GM21360 (cell line): ENCODE data around the gene LSM11.

Experiments used
- ATAC-seq: cut with Tn5 transposase; IDR thresholded peaks from one replicate; pipeline ENCODE4 v1.9.1; 2021; ENCODE audit warnings: mild to moderate bottlenecking, moderate library complexity; ENCODE audit not compliant: unreplicated experiment

LSM11 gene

DNA sequence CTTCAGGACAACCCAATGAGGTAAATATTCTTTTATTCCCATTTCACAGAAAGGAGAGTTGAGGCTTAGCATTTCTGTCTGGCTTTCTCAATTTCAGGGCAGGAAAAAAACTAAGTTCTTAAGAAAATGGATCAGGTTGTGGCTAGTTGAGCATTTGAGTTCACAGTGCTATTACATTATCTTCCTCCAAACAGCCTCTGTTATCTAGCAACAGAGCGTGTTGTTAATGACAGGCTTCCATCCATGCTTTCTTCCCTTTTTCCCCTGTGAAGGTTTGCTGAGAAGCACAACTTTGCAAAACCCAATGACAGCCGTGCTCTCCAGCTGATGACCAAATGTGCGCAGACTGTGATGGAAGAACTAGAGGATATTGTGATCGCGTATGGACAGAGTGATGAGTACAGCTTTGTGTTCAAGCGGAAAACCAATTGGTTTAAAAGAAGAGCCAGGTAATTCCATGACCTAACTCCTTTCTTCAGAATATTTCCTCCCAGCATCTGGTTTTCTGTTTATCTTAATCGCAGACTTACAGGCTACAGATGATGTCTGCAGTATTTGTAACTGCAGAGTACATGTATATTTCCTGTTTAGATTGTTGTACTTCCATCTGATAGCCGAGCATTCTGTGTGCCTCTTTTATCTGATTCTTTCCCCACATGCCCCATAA lies 10.8 kb upstream of the LSM11 start:
- no peak for ATAC-seq

DNA sequence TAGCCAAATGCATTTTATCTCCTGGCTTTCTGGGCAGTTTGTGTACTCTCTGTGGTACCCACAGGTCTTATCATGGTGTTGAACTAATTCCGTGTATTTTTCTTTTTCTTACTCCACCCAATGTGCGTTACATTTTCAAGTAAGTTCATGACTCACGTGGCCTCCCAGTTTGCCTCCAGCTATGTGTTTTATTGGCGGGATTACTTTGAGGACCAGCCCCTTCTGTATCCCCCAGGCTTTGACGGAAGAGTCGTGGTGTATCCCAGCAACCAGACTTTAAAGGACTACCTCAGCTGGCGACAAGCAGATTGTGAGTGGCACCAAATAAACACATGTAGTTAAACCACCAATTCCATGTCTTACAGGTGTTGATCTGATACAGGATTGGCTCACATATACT lies 9.1 kb upstream of the LSM11 start:
- ATAC-seq, result no peak

DNA sequence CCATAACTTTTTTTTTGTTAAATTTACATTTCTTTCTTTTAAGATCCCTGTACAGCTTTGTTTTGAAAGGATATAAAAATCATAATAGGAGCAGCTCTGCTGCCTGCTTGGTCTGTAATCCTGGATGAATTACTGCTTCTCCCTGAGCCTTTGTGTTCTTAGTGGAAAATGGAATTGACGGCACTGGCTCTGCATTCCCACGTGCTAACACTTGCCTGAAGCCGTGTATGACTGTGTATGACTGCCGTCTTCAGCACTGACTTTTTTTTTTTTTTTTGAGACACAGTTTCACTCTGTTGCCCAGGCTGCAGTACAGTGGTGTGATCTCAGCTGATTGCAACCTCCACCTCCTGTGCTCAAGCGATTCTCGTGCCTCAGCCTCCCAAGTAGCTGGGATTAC lies 7.5 kb upstream of the LSM11 start:
- ATAC-seq, result no peak

GRCh38 chr5:157739388-157740228 lies 3.9 kb upstream of the LSM11 start:
- no peak for ATAC-seq

- no peak for ATAC-seq
These were observed 3.3 kb upstream of the LSM11 start for GRCh38 chr5:157740229-157740610.

DNA sequence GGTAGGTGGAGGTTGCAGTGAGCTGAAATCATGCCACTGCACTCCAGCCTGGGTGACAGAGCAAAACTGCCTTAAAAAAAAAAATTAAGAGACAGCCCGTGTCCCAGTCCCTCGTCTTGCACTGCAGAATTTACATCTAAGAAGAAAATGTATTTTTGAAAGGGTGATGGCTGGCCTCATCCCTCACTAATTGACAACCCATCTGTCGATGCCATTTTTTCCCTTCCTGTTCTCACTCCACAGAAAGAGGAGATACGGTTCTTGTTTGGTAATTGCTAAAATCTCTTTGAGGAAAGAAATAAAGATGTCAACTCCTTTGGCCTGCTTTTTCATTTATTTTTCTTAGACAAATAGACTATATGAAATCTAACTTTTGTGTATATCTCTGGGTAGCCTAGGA lies 2.4 kb upstream of the LSM11 start:
- no peak for ATAC-seq

DNA sequence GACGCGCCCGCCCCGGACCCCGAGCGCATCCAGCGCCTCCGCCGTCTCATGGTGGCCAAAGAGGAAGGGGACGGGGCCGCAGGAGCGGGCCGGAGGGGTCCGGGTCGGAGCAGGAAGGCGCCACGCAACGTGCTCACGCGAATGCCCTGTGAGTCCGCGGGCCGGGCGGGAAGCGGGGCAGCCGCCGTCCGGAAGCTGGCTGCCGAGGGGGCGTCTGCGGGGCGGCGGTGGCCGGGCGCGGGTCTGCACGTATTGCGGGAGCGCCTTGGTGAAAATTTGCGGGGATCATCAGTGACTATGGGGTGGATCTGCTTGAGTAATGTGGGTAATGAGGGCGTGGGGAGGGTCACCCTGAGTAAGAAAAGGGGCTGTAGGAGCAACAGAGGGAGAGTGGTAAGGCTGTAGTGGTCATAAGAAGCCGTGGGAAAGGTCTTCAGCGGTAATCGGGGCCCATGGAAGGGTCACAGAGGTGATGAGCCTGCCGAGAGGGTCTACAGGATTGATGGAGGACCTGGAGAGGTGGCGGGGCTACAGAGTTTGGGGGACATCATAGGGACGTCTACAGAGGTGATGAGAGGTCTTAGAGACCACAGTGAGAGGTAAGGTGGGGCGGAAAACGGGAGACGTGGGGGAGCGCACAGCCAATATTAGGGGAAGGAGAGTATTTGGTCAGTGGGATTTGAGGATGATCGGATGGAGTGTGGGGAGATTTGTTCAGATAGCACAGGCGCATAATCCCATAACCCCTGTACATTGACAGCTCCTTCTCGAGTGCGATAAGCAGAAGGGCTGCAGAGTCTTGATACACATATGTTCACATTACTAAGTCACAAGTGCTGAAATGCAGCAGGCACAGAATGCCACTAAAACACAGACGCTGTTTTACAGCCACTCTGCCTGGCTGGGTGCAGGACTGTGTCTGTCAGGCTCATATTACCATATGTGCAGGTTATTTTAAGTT lies 819 bp downstream of the LSM11 start:
- peak; percentile 23 for ATAC-seq

DNA sequence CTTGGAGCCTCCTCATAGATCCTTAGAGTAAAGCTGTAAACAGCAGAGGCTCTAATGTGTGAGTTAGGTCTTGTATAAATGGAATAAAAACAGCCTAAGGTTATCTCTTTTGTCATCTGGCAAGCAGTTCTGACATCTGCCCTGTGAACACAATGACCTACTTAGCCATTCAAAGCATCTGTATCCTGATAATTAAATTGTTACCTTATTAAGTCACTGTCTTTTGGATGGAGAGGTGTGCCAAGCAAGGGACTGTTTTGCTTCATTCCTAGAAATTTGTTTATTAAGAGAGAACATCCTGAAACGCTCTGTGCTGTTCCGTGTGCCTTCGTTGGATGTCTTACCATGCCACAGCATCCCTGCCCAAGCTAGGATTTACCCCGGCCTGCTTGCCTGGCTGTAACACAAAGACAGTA lies 1.5 kb downstream of the LSM11 start:
- ATAC-seq, result no peak

GRCh38 chr5:157747173-157747740 lies 3.7 kb downstream of the LSM11 start:
- ATAC-seq, result no peak

DNA sequence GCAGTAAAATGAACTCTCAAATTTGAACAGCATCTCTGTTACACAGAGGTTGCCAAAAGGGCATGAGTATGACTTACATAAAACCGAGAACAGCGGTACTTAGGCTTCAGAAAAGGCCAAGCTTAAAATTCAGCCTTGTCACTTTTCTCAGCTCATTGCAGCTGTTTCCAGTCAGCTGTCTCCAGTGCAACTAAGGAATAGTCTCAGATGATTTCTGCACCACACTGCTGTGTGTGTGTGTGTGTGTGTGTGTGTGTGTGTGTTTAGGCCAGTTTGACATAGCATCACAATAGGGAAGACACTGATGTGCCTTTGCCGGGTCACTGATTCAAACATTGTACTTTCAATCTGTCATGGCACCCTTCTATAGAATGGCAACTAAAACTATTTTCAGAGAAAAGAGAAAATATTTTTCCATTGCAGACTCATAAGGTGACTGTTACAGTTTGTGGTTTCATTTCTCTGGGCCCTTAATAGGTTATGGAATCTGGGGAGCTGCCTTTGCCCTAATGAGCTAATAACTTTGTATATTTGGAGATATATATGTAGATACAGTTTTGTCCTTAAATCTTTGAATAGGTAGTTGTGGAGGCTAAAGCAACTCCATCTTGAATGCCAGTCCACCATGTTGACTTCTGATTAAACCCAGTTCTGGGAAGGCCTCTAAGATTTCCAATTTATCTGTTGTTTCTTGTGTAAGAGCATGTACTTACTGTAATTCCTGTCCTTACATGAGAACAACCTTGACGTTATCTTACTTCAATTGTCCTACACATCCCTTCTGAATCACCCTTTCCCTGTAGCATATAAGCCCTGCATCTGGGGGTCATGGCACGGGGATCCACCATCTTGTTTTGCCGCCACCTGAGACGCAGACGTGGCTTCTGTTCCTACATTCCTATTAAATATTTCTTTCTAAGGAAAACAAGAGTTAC lies 4.5 kb downstream of the LSM11 start:
- ATAC-seq, result no peak

DNA sequence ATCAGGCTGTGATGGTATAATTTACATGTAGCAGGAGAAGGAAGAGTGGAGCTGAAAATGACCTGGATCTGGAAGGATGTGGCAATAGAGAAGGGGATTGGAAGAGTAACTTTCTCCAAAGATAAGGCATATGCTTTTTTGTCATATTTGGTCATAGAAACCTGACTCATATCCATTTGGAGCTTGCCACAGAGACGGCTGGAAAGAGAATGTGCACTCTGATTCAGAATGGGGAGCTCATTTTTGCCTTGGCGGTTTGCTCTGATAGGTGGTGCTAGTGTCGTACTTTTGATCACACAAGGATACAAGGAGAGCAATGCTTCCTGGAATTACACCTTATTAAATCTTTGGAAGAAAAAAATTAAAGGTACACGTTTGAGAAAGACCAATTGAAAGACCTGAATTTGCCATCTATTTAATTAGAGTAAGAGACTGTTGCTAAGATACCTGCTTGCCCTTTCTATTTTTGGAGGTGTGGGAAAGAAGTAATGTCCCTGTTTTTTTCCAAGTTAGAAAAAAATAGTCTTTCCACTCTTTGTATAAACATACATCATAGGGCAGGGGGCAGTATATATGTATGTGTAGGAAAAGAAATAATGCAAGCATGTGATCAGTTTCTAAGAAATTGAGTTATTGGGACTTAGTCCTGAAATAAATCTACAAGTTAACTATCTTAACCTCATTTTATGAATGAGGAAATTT lies 5.4 kb downstream of the LSM11 start:
- ATAC-seq, result no peak

DNA sequence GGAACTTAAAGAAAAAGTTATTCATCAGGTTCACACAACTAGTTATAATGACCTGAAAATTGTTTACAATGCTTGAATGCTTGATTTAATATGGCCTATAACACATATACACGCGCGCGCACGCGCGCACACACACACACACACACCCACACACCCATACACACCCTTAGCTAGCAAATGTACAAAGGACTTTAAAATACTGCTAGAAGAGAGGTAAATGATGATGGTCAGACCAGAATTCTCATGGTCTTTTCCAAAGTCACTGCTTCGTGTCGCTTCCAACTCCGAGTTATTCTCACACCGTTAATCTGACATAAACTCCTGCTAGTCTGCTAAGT lies 5.9 kb downstream of the LSM11 start:
- no peak for ATAC-seq

GRCh38 chr5:157750320-157750719 lies 6.8 kb downstream of the LSM11 start:
- no peak for ATAC-seq

DNA sequence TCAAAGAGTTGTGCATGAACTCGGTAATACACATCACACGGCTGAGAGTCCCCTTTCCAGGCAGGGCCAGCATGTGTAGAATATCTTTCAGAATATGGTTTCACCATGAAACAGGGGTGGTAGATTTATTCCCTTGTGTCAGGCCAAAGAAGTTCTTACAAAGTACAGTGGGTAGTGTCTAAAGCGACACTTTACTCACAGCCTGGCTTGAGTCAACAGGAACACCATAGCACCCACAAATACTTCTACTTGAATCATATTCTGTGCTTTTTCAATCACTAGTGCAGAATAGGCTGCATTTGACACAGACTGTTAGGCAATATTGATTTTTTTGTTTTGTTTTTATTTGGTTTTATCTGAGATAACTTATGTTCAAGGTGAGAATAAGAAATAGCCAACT lies 12.6 kb downstream of the LSM11 start:
- ATAC-seq, result no peak

DNA sequence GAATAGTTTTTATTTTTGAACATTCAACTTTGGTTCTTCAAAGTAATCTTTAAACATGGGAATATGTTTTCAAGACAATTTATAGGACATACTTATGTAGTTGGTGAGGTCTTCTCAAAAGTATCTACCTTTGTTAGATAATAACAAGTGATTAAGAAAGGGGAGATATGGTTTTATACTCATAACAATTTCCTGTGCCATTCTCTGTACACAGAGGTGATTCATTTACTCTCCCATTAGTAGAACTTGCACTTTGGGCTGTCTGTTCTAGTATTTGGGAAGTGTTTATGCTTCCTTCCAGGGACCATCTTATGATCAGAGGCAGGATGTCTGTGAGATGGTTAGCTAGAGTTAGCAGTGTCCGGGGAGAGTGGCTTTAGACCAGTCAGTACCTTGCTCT lies 15.2 kb downstream of the LSM11 start:
- ATAC-seq, result no peak

- ATAC-seq, result peak; percentile 74
These were observed 18.4 kb downstream of the LSM11 start for GRCh38 chr5:157761690-157762621.

GRCh38 chr5:157764531-157764930 lies 21.0 kb downstream of the LSM11 start:
- ATAC-seq, result no peak

DNA sequence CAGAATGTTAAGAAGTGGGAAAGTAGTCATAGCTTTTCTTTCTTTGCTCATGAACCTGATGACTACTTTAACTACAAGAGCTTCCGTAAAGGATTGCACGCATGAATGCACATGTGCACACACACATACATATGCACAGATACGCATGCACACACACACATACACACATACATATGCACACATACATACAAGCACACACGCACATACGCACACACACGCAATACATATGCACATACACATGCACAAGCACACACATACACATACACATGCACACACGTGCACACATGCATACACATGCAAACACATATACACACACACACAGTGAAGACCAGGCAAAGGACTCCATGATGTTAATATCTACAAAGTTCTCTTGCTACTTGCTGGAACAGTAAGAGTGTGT lies 22.9 kb downstream of the LSM11 start:
- ATAC-seq, result no peak
